ENCODE measurements around the gene CEP152.

DNA sequence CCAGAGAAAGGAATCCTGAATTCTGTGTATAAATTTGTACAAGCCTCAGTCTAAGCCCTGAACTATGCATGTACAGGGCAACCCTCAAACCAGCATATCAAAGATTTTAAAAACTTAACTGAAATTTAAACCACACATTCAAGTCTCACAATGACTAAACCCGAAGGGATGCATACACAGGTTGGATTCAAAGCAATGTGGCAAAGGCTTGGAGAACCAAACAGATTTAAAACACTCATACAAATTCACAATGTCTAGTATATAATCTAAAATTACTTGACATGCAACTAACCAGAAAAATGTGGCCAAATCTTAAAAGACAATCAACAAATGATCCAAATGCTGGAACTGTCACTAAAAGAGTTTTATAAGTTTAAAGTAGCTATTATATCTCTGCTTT lies 36.4 kb downstream of the CEP152 start:
- TF ChIP-seq CTCF (conservative IDR thresholded peaks at IDR 0.05; ENCODE audit: low read depth in 2 of 2) (no peak), EZH2 (IDR thresholded peaks at IDR 0.05; ENCODE audit: low read depth, unreplicated experiment) (no peak), POLR2AphosphoS5 (IDR thresholded peaks at IDR 0.05; ENCODE audit: low read depth) (no peak), NANOG (IDR thresholded peaks at IDR 0.05; ENCODE audit: borderline replicate concordance) (no peak), JUNB (IDR thresholded peaks at IDR 0.05; ENCODE audit: unreplicated experiment) (no peak), EZH2phosphoT487 (IDR thresholded peaks at IDR 0.05; ENCODE audit: unreplicated experiment) (no peak)
- TF ChIP-seq, protein P1, sequence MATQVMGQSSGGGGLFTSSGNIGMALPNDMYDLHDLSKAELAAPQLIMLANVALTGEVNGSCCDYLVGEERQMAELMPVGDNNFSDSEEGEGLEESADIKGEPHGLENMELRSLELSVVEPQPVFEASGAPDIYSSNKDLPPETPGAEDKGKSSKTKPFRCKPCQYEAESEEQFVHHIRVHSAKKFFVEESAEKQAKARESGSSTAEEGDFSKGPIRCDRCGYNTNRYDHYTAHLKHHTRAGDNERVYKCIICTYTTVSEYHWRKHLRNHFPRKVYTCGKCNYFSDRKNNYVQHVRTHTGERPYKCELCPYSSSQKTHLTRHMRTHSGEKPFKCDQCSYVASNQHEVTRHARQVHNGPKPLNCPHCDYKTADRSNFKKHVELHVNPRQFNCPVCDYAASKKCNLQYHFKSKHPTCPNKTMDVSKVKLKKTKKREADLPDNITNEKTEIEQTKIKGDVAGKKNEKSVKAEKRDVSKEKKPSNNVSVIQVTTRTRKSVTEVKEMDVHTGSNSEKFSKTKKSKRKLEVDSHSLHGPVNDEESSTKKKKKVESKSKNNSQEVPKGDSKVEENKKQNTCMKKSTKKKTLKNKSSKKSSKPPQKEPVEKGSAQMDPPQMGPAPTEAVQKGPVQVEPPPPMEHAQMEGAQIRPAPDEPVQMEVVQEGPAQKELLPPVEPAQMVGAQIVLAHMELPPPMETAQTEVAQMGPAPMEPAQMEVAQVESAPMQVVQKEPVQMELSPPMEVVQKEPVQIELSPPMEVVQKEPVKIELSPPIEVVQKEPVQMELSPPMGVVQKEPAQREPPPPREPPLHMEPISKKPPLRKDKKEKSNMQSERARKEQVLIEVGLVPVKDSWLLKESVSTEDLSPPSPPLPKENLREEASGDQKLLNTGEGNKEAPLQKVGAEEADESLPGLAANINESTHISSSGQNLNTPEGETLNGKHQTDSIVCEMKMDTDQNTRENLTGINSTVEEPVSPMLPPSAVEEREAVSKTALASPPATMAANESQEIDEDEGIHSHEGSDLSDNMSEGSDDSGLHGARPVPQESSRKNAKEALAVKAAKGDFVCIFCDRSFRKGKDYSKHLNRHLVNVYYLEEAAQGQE (IDR thresholded peaks at IDR 0.05; ENCODE audit: unreplicated experiment) = no peak

All from GM23338 (cell line).